GM04503 (cell line): ENCODE measurements around the gene EPN3.

Experiments used
- DNase-seq: peaks from one replicate; pipeline ENCODE4 v3.0.0-alpha.2; 2012; ENCODE audit warnings: low read depth

The EPN3 gene

DNA sequence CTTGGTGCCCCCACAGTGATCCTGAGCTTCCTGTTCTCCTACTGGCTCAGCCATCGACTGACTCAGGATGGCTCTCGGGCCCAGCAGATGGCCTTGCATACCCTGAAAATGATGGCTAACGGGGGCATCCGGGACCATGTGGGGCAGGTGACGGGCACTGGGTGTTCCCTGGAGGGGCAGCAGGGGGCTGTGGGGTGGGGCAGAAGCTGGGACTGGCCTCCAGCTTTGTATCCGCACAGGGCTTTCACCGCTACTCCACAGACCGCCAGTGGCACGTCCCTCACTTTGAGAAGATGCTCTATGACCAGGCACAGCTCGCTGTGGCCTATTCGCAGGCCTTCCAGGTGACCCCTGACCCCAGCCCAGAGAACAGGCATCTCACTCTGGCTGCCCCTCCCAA is 17.4 kb downstream of the EPN3 start:
- DNase-seq: no peak

- no peak for DNase-seq
These were observed 18.3 kb downstream of the EPN3 start for GRCh38 chr17:50550661-50551432.

GRCh38 chr17:50551433-50551815 is 18.9 kb downstream of the EPN3 start:
- DNase-seq: no peak

GRCh38 chr17:50551884-50552283 is 19.3 kb downstream of the EPN3 start:
- no peak for DNase-seq

- no peak for DNase-seq
These were observed 21.7 kb downstream of the EPN3 start for GRCh38 chr17:50554201-50554600.

DNA sequence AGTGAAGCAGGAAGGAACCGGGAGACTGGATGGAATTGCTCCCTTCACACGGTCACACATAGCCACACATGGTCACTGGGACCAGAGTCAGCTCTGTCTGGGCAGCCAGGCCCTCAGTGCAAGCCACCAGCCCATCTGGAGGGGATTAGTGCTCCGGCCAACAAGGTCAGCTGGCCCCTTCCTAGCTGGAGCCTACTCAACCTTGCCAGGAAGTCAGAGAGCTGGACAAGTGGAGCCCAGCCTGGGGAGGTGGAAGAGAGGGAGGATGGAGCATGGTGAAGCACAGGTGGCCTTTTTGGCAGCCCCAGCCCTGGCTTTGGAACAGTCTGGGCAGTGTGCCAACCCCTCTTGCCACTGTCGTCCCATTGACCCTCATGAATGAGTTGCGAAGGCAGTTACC is 24.3 kb downstream of the EPN3 start:
- DNase-seq: no peak

DNA sequence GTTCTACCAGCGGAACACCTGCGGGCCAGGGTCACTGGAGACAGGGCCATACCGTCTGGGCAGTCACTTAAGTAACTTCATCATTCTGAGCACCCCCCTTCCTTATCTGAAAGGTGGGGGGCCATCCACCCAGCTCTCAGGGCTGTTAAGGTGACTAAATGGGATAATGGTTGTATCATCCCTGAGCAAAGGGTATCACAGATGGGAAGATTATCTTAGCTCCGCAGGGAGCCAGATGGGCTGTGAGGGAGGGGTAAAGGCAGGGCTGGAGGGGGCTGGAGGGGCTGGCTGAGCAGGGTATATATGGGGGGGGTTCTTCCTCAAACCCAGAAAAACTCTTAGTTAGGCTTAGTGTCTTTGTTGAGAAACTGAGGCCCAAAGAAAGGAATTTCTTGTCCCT is 25.1 kb downstream of the EPN3 start:
- no peak for DNase-seq

GRCh38 chr17:50558091-50558490 is 25.6 kb downstream of the EPN3 start:
- no peak for DNase-seq

DNA sequence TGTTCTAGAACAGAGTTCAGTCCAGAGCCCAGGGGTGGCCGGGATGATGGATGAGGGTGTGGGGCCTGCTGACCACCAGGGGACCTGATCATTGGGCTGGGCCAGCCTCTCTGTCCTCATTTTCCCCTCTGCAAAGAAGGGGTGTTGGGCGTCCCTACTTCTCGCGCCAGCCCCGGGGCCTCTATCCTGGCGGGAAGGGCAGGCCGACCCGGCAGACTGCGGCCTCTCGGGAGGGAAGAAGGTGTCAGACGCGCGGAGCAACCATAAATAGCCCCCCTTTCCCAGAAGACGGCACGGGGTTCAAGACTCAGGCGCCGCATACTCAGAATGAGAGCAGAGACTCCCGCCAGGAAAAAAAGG is 26.0 kb downstream of the EPN3 start:
- no peak for DNase-seq

DNA sequence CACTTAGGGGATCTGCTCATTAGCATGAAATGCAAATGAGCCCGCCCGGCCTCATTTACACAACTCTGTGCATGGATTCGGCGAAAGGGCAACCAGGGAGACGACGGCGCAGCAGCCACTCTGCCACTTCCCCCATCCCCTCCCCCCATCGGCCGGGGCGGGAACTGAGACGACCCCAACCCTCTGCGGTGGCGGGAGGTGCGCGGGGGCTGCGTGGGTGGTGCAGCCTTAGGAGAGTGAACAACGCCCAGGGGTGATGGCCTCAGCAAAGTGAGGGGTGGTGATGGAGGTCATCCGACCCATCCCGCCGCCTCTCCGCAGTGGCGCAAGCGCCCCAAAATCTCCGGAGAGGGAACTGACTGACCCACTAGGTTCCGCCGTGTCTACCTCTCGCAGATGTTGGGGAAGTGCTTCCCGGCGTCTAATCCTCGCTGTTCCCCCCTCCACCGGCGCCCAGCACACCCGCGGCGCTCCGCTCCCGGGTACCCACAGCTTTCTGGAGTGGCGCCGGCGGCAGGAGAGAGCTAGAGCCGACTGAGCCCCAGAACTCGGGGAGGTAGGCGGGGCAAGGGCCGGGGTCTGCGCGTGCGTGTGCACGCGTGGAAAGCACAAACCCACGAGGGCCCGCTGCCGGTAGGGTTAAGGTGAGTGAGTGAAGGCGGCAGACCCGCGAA is 26.5 kb downstream of the EPN3 start:
- DNase-seq: no peak

- no peak for DNase-seq
These were observed 27.2 kb downstream of the EPN3 start for GRCh38 chr17:50559674-50560184.

DNA sequence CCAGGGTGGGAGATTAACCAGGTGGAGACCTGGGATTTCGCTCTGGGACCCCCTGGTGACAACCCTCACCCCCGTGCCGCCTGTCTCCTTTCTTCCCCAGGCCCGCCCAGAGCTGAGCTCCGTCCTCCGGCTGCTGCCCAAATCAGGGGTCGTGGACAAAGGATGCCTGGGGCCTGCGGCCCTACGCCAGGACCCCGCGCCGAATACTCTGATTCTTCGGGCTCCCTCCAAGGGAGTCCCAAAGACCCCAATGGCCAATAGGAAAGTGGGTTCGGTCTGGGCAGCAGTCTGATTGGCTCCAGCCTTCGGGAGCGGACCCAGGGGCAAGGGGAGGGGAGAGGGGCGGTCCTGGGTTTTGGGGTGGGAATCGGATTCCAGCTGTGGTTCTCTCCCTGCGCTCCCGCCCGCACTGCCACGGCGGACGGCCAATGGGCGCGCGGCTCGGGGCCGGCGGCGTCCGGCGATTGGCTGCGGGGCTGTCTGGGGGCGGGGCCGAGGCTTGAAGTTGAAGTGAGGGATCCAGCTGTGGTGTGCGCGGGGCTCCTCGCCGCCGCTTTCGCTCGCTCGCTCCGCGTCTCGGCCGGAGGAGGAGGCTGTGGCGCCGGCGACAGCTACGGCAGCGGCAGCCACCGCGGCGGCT is 27.8 kb downstream of the EPN3 start, which contains the start of gene CACNA1G:
Gene CACNA1G, plus strand, starts transcription at position 531 of the 640 bp plus-strand sequence. CDS start 745 bp downstream, outside the sequence.
- DNase-seq: no peak

DNA sequence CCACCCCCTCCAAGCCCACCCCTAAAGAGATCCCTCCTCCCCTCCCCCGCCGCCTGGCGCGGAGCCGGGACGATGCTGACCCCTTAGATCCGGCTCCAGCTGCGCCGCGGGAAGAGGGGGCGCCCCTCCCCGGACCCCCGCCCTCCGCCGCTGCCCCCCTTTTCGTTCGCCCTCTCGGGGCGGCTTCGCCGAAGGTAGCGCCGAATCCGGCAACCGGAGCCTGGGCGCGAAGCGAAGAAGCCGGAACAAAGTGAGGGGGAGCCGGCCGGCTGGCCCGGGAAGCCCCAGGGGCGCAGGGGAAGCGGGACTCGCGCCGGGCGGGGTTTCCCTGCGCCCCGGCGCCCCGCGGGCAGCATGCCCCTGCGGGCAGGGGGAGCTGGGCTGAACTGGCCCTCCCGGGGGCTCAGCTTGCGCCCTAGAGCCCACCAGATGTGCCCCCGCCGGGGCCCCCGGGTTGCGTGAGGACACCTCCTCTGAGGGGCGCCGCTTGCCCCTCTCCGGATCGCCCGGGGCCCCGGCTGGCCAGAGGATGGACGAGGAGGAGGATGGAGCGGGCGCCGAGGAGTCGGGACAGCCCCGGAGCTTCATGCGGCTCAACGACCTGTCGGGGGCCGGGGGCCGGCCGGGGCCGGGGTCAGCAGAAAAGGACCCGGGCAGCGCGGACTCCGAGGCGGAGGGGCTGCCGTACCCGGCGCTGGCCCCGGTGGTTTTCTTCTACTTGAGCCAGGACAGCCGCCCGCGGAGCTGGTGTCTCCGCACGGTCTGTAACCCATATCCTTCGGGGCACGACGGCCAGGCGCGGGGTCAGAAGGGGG is 28.6 kb downstream of the EPN3 start:
- DNase-seq: no peak

- DNase-seq: no peak
These were observed 29.2 kb downstream of the EPN3 start for GRCh38 chr17:50561746-50562141.

DNA sequence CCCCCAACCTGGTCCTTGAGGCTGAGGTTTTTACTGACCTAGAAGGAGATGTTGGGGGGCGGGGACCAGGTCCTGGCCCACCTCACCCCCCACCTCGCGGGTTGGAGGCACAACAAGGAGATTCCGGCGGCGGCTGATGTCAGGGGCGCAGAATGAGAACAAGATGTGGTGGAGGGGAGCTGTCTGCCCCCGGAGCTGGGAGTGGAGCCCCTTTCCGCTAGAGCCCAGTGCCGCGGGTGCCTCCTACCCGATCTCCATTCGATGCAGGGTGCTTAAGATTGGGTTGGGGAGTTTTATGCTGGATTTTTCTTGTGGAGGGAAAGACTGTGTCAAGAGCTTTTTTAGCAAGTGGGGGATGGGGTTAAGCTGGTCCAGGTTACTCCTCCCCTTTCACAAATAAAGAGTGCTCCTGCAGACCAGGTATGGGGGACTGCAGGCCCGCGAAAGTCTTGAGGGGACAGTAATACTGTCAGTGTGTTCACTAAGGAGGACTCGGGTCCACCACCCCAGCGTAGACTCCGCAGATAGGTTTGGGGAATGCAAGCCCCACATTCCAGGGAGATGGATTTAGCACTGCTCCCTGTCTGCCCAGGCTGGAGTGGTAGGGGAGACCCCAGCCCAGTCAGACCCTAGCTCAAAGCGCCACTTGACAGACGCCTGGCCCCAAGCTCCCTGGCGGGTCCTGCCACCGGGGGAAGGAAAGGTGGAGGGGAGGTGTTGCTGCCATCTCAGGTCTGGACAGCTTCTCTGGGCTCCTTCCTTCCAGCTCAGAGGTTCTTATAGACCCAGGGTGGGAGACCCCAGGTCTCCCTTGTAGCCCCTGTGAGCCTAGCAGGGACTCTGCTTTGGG is 29.9 kb downstream of the EPN3 start:
- no peak for DNase-seq

GRCh38 chr17:50563092-50563511 is 30.6 kb downstream of the EPN3 start:
- no peak for DNase-seq

DNA sequence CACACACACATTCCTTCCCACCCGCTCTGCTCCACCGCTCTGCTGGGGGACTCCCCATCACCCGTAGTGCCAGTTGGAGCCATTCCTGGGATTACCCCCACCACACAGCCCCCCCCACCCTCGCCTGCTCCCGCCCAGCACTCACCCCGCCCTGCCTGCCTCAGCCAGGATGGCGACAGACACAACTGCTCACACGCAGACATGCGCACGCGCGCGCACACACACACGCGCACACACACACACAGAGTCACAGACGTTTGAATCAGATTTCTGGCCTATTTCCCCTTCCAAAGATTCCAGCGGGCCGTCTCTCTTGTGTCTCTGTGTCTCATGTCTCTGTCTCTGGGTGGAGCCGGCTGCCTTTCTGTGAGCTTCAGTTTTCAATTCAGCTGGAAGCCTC is 32.4 kb downstream of the EPN3 start:
- peak; percentile 54 for DNase-seq

GRCh38 chr17:50565402-50566350 is 33.1 kb downstream of the EPN3 start:
- DNase-seq: no peak

DNA sequence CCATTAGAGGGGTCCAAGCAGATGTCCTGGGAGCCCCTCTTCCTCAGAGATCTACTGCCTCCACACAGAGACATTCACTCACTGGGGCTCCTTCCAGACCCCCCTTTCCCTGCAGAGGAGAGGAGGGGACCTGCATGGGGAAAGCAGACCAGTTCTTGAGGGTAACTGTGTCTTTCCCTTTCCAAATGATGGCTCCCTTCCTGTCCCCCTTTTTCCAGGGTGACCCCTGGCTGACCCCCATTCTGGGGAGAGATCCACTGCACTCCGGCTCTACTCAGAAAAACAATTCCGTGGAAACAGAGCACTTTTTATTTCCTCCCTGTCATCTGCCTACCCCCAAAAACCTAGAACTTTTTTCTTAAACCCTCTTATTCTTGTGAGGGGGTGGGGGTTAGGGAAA is 34.4 kb downstream of the EPN3 start:
- no peak for DNase-seq

GRCh38 chr17:50568659-50569058 is 36.1 kb downstream of the EPN3 start:
- no peak for DNase-seq
